Neutrophil (primary cell): ENCODE data around the gene SNAI3.

Experiments used
- H3K27ac ChIP-seq: fragments of 200-600 bp; sonication (generic); 2 replicates; pipeline ENCODE4 v1.5.1; 2016; ENCODE audit warnings: mild to moderate bottlenecking, moderate library complexity
- H3K27me3 ChIP-seq: fragments of 200-600 bp; sonication (generic); 2 replicates; pipeline ENCODE4 v1.6.0; 2016; ENCODE audit warnings: mild to moderate bottlenecking
- H3K36me3 ChIP-seq: fragments of 200-600 bp; sonication (generic); 2 replicates; pipeline ENCODE4 v1.5.1; 2017
- H3K4me1 ChIP-seq, 2 experiments: fragments of 200-600 bp in 1 of 2; sonication (generic) in 1 of 2; 1 replicate in 1 of 2; 2 replicates in 1 of 2; pipeline versions ENCODE4 v1.5.1 to v1.6.1; 2013 to 2016; ENCODE audit warnings: low read depth in 1 of 2, low read length in 1 of 2, mild to moderate bottlenecking in 1 of 2, moderate library complexity in 1 of 2; ENCODE audit not compliant: control insufficient read depth in 1 of 2, insufficient read depth in 1 of 2
- H3K4me3 ChIP-seq, 2 experiments: fragments of 200-600 bp in 1 of 2; sonication (generic) in 1 of 2; 1 replicate in 1 of 2; 2 replicates in 1 of 2; pipeline ENCODE4 v1.5.1; 2013 to 2016; ENCODE audit warnings: low read depth in 1 of 2, low read length in 1 of 2, mild to moderate bottlenecking in 1 of 2, moderate library complexity in 1 of 2
- H3K9me3 ChIP-seq: fragments of 200-600 bp; sonication (generic); 2 replicates; pipeline ENCODE4 v1.5.1; 2016
- CTCF ChIP-seq: fragments of 200-600 bp; sonication (generic); IDR thresholded peaks from 2 replicates; pipeline ENCODE4 v1.5.1; 2016; ENCODE audit warnings: antibody characterized with exemption

Gene SNAI3

GRCh38 chr16:88632587-88632930 is 53.7 kb downstream of the SNAI3 start:
- TF ChIP-seq CTCF: no peak
- H3K36me3 ChIP-seq: peaks cover 48% of the 10 kb centered on the region
- peaks cover 18 to 22% of the 10 kb centered on the region in 2 experiments for H3K4me1 ChIP-seq

GRCh38 chr16:88631920-88632586 is 54.3 kb downstream of the SNAI3 start:
- Histone ChIP-seq H3K27ac (no peak overlapping the region), H3K9me3 (no peaks in the 10 kb centered on the region), H3K36me3 (peaks cover 53% of the 10 kb centered on the region), H3K4me1 (peaks cover 18 to 22% of the 10 kb centered on the region in 2 experiments), H3K4me3 (no peak overlapping the region), H3K27me3 (peaks cover 33% of the 10 kb centered on the region)
- TF ChIP-seq CTCF: no peak

More at GRCh38 chr16:88632587-88632930, 53.7 kb downstream of the SNAI3 start:
- H3K4me3 ChIP-seq: no peak overlapping the region
- H3K27me3 ChIP-seq: peaks cover 38% of the 10 kb centered on the region
- no peak overlapping the region for H3K27ac ChIP-seq
- no peaks in the 10 kb centered on the region for H3K9me3 ChIP-seq

- Histone ChIP-seq H3K27ac (no peak overlapping the region), H3K36me3 (peaks cover 60% of the 10 kb centered on the region)
These were observed 54.9 kb downstream of the SNAI3 start for GRCh38 chr16:88631384-88631783.

GRCh38 chr16:88630941-88631340 is 55.4 kb downstream of the SNAI3 start:
- H3K36me3 ChIP-seq: peaks cover 62% of the 10 kb centered on the region
- TF ChIP-seq CTCF: no peak
- H3K27ac ChIP-seq: no peak overlapping the region
- peaks cover 22% of the 10 kb centered on the region for H3K27me3 ChIP-seq
- no peaks in the 10 kb centered on the region for H3K9me3 ChIP-seq
- no peak overlapping the region for H3K4me3 ChIP-seq
- H3K4me1 ChIP-seq: peaks cover 18 to 22% of the 10 kb centered on the region in 2 experiments

More at GRCh38 chr16:88631384-88631783, 54.9 kb downstream of the SNAI3 start:
- TF ChIP-seq CTCF: no peak
- peaks cover 18 to 22% of the 10 kb centered on the region in 2 experiments for H3K4me1 ChIP-seq
- H3K27me3 ChIP-seq: peaks cover 27% of the 10 kb centered on the region
- H3K4me3 ChIP-seq: no peak overlapping the region
- no peaks in the 10 kb centered on the region for H3K9me3 ChIP-seq

GRCh38 chr16:88630433-88630832 is 55.9 kb downstream of the SNAI3 start:
- Histone ChIP-seq H3K27me3 (peaks cover 17% of the 10 kb centered on the region), H3K27ac (no peak overlapping the region), H3K36me3 (peaks cover 66% of the 10 kb centered on the region), H3K4me3 (no peak overlapping the region), H3K9me3 (no peaks in the 10 kb centered on the region), H3K4me1 (peaks cover 16 to 19% of the 10 kb centered on the region in 2 experiments)
- TF ChIP-seq CTCF: no peak
